HEK293 (cell line): ENCODE measurements around the gene RNF10.
A peak's percentile ranks its signal among the peaks of the same experiment; 100 is the strongest.

ENCODE experiments used
- CTCF ChIA-PET: fragments of 350-600 bp; formaldehyde crosslinking; extraction: SDS; loops from one replicate; lab custom pipeline; 2021; ENCODE audit warnings: antibody characterized with exemption; lab: Yijun Ruan, JAX
- POLR2A ChIA-PET: fragments of 300-600 bp; formaldehyde crosslinking; extraction: SDS; loops from one replicate; lab custom pipeline; 2020; ENCODE audit warnings: antibody characterized with exemption, inconsistent platforms; lab: Yijun Ruan, JAX
- H3K27ac ChIP-seq: fragments of 200-500 bp; sonication (Bioruptor generic); 2 replicates; pipeline ENCODE4 v1.5.1; 2014; ENCODE audit warnings: low read depth, low read length, control low read depth, inconsistent platforms; ENCODE audit errors: extremely low read depth
- H3K36me3 ChIP-seq, 2 experiments: fragments of 200-500 bp in 1 of 2; sonication (Bioruptor generic) in 1 of 2; 1 replicate in 1 of 2; 2 replicates in 1 of 2; pipeline ENCODE4 v1.5.1; 2014 to 2017; ENCODE audit warnings: inconsistent platforms in 2 of 2, low read length in 2 of 2; ENCODE audit not compliant: control insufficient read depth in 2 of 2, insufficient read depth in 1 of 2
- H3K4me1 ChIP-seq: fragments of 200-500 bp; sonication (Bioruptor generic); 2 replicates; pipeline ENCODE4 v1.5.1; 2014; ENCODE audit warnings: mild to moderate bottlenecking, low read length, inconsistent platforms; ENCODE audit not compliant: control insufficient read depth, insufficient read depth
- H3K4me3 ChIP-seq: 2 replicates; pipeline ENCODE4 v1.5.1; 2011; ENCODE audit warnings: low read depth, mild to moderate bottlenecking, control low read depth, low read length, moderate library complexity
- H3K9me3 ChIP-seq: fragments of 200-500 bp; sonication (Bioruptor generic); 2 replicates; pipeline ENCODE4 v1.5.1; 2014; ENCODE audit warnings: low read depth, low read length, inconsistent platforms; ENCODE audit not compliant: control insufficient read depth, insufficient read depth
- HOXC10 ChIP-seq: sonication (generic); formaldehyde crosslinking; IDR thresholded peaks from 2 replicates; pipeline ENCODE4 v1.8.1; 2023; ENCODE audit warnings: mild to moderate bottlenecking, missing genetic modification reagents
- KLF7 ChIP-seq: fragments of 450-650 bp; formaldehyde crosslinking; IDR thresholded peaks from 2 replicates; pipeline ENCODE4 v1.5.1; 2016; ENCODE audit warnings: missing biosample characterization, missing genetic modification characterization, borderline replicate concordance
- KLF8 ChIP-seq: fragments of 450-650 bp; formaldehyde crosslinking; IDR thresholded peaks from 2 replicates; pipeline ENCODE4 v1.5.1; 2016; ENCODE audit warnings: missing biosample characterization, missing genetic modification characterization
- YY1 ChIP-seq: fragments of 450-650 bp; formaldehyde crosslinking; IDR thresholded peaks from 2 replicates; pipeline ENCODE4 v1.5.1; 2018; ENCODE audit warnings: missing biosample characterization, missing genetic modification characterization
- ZBTB8A ChIP-seq: fragments of 450-650 bp; formaldehyde crosslinking; IDR thresholded peaks from 2 replicates; pipeline ENCODE4 v1.5.1; 2016; ENCODE audit warnings: missing biosample characterization, missing genetic modification characterization
- ZFP69B ChIP-seq: fragments of 450-650 bp; formaldehyde crosslinking; IDR thresholded peaks from 2 replicates; pipeline ENCODE4 v1.5.1; 2016; ENCODE audit warnings: missing biosample characterization, missing genetic modification characterization
- ZNF146 ChIP-seq: fragments of 450-650 bp; formaldehyde crosslinking; IDR thresholded peaks from 2 replicates; pipeline ENCODE4 v1.5.1; 2016; ENCODE audit warnings: missing biosample characterization, missing genetic modification characterization
- ZNF16 ChIP-seq: fragments of 450-650 bp; formaldehyde crosslinking; IDR thresholded peaks from 2 replicates; pipeline ENCODE4 v1.5.1; 2016; ENCODE audit warnings: low read depth, missing biosample characterization, missing genetic modification characterization
- ZNF169 ChIP-seq: fragments of 450-650 bp; formaldehyde crosslinking; IDR thresholded peaks from 2 replicates; pipeline ENCODE4 v1.5.1; 2016; ENCODE audit warnings: missing biosample characterization, missing genetic modification characterization
- ZNF223 ChIP-seq: fragments of 450-650 bp; formaldehyde crosslinking; IDR thresholded peaks from 2 replicates; pipeline ENCODE4 v1.5.1; 2016; ENCODE audit warnings: missing biosample characterization, missing genetic modification characterization
- ZNF366 ChIP-seq: fragments of 450-650 bp; formaldehyde crosslinking; conservative IDR thresholded peaks from 2 replicates; pipeline ENCODE4 v1.5.1; 2016; ENCODE audit warnings: missing biosample characterization, missing genetic modification characterization
- ZNF610 ChIP-seq: fragments of 450-650 bp; formaldehyde crosslinking; IDR thresholded peaks from 2 replicates; pipeline ENCODE4 v1.5.1; 2016; ENCODE audit warnings: missing biosample characterization, missing genetic modification characterization, borderline replicate concordance
- ZSCAN23 ChIP-seq: fragments of 450-650 bp; formaldehyde crosslinking; IDR thresholded peaks from 2 replicates; pipeline ENCODE4 v1.5.1; 2016; ENCODE audit warnings: missing biosample characterization, missing genetic modification characterization
- ZXDB ChIP-seq: fragments of 450-650 bp; formaldehyde crosslinking; IDR thresholded peaks from 2 replicates; pipeline ENCODE4 v1.5.1; 2016; ENCODE audit warnings: missing biosample characterization, missing genetic modification characterization
- TF ChIP-seq, protein P1 (sequence below): fragments of 450-650 bp; formaldehyde crosslinking; IDR thresholded peaks from 2 replicates; pipeline ENCODE4 v1.5.1; 2016; ENCODE audit warnings: missing biosample characterization, missing genetic modification characterization
- TF ChIP-seq, protein P2 (sequence below): fragments of 450-650 bp; formaldehyde crosslinking; IDR thresholded peaks from 2 replicates; pipeline ENCODE4 v1.5.1; 2017; ENCODE audit warnings: missing biosample characterization, missing genetic modification characterization
- TF ChIP-seq, protein P3 (sequence below): sonication (generic); formaldehyde crosslinking; IDR thresholded peaks from 2 replicates; pipeline ENCODE4 v1.8.1; 2022; ENCODE audit warnings: mild to moderate bottlenecking, moderate library complexity, missing genetic modification reagents
- TF ChIP-seq, protein P4 (sequence below): fragments of 450-650 bp; formaldehyde crosslinking; IDR thresholded peaks from 2 replicates; pipeline ENCODE4 v1.5.1; 2016; ENCODE audit warnings: missing biosample characterization, missing genetic modification characterization
- TF ChIP-seq, protein P5 (sequence below): fragments of 450-650 bp; formaldehyde crosslinking; IDR thresholded peaks from 2 replicates; pipeline ENCODE4 v1.5.1; 2017; ENCODE audit warnings: missing biosample characterization, missing genetic modification characterization
- TF ChIP-seq, protein P6 (sequence below): fragments of 450-650 bp; formaldehyde crosslinking; IDR thresholded peaks from 2 replicates; pipeline ENCODE4 v1.5.1; 2016; ENCODE audit warnings: missing biosample characterization, missing genetic modification characterization, borderline replicate concordance
- TF ChIP-seq, protein P7 (sequence below): fragments of 450-650 bp; formaldehyde crosslinking; IDR thresholded peaks from 2 replicates; pipeline ENCODE4; 2016; ENCODE audit warnings: missing biosample characterization, missing genetic modification characterization
- TF ChIP-seq, protein P8 (sequence below): fragments of 450-650 bp; formaldehyde crosslinking; IDR thresholded peaks from 2 replicates; pipeline ENCODE4 v1.5.1; 2017; ENCODE audit warnings: missing biosample characterization, missing genetic modification characterization

The RNF10 gene

DNA sequence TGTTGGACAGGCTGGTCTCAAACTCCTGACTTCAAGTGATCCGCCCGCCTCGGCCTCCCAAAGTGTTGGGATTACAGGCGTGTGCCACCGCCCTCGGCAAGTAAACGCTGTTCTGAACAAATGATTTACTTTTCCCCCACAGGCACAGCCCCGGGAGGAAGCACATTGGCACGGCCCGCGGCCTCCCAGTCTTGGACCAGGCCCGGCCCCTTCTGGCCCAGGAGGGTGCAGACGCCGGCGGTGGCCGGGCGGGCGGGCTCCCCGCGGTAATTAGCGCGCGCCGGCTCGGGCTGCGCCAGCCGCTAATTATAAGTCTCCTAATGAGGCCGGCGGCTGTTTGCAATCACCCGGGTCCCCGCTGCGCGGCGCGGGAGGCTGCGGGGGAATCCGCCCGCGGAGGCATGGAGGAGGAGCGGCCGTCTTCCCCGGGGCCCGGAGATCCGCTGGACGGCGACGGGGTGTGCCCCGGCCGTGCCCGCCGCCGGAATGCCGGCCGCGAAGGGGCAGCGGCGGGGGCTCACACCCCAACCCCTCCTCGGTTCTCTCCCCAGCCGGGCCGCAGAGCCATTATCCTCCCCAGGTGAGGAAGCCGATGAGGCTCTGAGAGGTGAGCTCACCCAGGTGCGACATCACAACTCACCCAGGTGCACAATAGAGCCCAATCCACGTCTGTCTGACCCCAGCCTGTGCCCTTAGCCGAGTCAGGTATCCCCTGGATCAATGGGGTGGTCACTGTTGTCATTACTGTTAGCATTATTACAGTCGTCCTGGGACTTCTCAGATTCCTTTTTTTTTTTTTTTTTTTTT lies 50.4 kb downstream of the RNF10 start (continued):
- no peak; the same call in 1 of the 2 replicates for TF ChIP-seq YY1 (tag by site-specific recombination)
- TF ChIP-seq, protein P1, sequence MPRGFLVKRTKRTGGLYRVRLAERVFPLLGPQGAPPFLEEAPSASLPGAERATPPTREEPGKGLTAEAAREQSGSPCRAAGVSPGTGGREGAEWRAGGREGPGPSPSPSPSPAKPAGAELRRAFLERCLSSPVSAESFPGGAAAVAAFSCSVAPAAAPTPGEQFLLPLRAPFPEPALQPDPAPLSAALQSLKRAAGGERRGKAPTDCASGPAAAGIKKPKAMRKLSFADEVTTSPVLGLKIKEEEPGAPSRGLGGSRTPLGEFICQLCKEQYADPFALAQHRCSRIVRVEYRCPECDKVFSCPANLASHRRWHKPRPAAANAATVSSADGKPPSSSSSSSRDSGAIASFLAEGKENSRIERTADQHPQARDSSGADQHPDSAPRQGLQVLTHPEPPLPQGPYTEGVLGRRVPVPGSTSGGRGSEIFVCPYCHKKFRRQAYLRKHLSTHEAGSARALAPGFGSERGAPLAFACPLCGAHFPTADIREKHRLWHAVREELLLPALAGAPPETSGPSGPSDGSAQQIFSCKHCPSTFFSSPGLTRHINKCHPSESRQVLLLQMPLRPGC (tag by site-specific recombination), result no peak
- no peak for TF ChIP-seq ZNF146 (tag by site-specific recombination)
- no peak for TF ChIP-seq ZNF169 (tag by site-specific recombination)
- no peak for TF ChIP-seq ZNF16 (tag by site-specific recombination)
- TF ChIP-seq, protein P2, sequence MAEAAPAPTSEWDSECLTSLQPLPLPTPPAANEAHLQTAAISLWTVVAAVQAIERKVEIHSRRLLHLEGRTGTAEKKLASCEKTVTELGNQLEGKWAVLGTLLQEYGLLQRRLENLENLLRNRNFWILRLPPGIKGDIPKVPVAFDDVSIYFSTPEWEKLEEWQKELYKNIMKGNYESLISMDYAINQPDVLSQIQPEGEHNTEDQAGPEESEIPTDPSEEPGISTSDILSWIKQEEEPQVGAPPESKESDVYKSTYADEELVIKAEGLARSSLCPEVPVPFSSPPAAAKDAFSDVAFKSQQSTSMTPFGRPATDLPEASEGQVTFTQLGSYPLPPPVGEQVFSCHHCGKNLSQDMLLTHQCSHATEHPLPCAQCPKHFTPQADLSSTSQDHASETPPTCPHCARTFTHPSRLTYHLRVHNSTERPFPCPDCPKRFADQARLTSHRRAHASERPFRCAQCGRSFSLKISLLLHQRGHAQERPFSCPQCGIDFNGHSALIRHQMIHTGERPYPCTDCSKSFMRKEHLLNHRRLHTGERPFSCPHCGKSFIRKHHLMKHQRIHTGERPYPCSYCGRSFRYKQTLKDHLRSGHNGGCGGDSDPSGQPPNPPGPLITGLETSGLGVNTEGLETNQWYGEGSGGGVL (tag by site-specific recombination), result 0 out of 2 replicates have a peak, but pooled peaks have one; percentile 37
- TF ChIP-seq, protein P3, sequence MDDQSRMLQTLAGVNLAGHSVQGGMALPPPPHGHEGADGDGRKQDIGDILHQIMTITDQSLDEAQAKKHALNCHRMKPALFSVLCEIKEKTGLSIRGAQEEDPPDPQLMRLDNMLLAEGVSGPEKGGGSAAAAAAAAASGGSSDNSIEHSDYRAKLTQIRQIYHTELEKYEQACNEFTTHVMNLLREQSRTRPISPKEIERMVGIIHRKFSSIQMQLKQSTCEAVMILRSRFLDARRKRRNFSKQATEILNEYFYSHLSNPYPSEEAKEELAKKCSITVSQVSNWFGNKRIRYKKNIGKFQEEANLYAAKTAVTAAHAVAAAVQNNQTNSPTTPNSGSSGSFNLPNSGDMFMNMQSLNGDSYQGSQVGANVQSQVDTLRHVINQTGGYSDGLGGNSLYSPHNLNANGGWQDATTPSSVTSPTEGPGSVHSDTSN (CRISPR knock-in tag), result no peak
- TF ChIP-seq ZNF223 (tag by site-specific recombination), result no peak
- TF ChIP-seq ZNF366, result no peak
- TF ChIP-seq ZFP69B (tag by site-specific recombination), result no peak
- no peak for TF ChIP-seq ZNF610 (tag by site-specific recombination)
- TF ChIP-seq ZSCAN23, result no peak
- no peak for TF ChIP-seq HOXC10 (CRISPR knock-in tag)

DNA sequence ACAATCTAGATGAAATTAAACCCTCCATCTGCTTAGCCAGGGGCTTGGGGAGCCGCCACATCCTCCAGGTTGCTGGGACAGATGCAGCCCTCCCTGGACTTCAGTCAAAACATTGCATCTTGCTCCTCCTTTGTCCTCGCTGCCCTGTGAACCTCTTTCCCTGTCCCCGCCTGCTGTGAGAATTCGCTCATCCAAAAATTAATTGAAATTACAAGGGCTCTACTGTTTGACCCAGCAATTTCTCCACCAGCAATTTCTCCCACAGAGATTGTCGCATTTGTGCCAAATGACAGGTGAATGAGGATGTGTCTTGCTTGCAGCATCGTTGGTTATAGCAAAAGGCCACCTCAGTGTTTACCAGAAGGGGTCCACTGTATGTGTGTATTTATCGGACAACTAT lies 52.0 kb downstream of the RNF10 start:
- ChIA-PET CTCF (interaction anchor here (1.2 kb wide), 1 partner anchor 61 kb away, joined by 4 read pairs; no protein-coding TSS in a partner anchor), POLR2A (no interaction called here)
- TF ChIP-seq, protein P4, sequence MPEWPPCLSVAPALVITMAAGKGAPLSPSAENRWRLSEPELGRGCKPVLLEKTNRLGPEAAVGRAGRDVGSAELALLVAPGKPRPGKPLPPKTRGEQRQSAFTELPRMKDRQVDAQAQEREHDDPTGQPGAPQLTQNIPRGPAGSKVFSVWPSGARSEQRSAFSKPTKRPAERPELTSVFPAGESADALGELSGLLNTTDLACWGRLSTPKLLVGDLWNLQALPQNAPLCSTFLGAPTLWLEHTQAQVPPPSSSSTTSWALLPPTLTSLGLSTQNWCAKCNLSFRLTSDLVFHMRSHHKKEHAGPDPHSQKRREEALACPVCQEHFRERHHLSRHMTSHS, result no peak
- no peak for TF ChIP-seq KLF8 (tag by site-specific recombination)
- TF ChIP-seq, protein P5, sequence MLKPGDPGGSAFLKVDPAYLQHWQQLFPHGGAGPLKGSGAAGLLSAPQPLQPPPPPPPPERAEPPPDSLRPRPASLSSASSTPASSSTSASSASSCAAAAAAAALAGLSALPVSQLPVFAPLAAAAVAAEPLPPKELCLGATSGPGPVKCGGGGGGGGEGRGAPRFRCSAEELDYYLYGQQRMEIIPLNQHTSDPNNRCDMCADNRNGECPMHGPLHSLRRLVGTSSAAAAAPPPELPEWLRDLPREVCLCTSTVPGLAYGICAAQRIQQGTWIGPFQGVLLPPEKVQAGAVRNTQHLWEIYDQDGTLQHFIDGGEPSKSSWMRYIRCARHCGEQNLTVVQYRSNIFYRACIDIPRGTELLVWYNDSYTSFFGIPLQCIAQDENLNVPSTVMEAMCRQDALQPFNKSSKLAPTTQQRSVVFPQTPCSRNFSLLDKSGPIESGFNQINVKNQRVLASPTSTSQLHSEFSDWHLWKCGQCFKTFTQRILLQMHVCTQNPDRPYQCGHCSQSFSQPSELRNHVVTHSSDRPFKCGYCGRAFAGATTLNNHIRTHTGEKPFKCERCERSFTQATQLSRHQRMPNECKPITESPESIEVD, result no peak
- TF ChIP-seq ZXDB, result no peak
- no peak for TF ChIP-seq ZBTB8A (tag by site-specific recombination)
- no peak for TF ChIP-seq KLF7 (tag by site-specific recombination)
- TF ChIP-seq, protein P6, sequence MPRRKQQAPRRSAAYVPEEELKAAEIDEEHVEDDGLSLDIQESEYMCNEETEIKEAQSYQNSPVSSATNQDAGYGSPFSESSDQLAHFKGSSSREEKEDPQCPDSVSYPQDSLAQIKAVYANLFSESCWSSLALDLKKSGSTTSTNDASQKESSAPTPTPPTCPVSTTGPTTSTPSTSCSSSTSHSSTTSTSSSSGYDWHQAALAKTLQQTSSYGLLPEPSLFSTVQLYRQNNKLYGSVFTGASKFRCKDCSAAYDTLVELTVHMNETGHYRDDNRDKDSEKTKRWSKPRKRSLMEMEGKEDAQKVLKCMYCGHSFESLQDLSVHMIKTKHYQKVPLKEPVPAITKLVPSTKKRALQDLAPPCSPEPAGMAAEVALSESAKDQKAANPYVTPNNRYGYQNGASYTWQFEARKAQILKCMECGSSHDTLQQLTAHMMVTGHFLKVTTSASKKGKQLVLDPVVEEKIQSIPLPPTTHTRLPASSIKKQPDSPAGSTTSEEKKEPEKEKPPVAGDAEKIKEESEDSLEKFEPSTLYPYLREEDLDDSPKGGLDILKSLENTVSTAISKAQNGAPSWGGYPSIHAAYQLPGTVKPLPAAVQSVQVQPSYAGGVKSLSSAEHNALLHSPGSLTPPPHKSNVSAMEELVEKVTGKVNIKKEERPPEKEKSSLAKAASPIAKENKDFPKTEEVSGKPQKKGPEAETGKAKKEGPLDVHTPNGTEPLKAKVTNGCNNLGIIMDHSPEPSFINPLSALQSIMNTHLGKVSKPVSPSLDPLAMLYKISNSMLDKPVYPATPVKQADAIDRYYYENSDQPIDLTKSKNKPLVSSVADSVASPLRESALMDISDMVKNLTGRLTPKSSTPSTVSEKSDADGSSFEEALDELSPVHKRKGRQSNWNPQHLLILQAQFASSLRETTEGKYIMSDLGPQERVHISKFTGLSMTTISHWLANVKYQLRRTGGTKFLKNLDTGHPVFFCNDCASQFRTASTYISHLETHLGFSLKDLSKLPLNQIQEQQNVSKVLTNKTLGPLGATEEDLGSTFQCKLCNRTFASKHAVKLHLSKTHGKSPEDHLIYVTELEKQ (tag by site-specific recombination), result no peak
- TF ChIP-seq, protein P7, sequence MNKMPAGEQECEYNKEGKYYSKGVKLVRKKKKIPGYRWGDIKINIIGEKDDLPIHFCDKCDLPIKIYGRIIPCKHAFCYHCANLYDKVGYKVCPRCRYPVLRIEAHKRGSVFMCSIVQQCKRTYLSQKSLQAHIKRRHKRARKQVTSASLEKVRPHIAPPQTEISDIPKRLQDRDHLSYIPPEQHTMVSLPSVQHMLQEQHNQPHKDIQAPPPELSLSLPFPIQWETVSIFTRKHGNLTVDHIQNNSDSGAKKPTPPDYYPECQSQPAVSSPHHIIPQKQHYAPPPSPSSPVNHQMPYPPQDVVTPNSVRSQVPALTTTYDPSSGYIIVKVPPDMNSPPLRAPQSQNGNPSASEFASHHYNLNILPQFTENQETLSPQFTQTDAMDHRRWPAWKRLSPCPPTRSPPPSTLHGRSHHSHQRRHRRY (tag by site-specific recombination), result no peak
- TF ChIP-seq, protein P8, sequence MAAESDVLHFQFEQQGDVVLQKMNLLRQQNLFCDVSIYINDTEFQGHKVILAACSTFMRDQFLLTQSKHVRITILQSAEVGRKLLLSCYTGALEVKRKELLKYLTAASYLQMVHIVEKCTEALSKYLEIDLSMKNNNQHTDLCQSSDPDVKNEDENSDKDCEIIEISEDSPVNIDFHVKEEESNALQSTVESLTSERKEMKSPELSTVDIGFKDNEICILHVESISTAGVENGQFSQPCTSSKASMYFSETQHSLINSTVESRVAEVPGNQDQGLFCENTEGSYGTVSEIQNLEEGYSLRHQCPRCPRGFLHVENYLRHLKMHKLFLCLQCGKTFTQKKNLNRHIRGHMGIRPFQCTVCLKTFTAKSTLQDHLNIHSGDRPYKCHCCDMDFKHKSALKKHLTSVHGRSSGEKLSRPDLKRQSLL, result no peak
- no peak overlapping the region for H3K4me3 ChIP-seq
- no peaks in the 10 kb centered on the region for H3K4me1 ChIP-seq
- no peaks in the 10 kb centered on the region for H3K36me3 ChIP-seq
- H3K27ac ChIP-seq, result no peak overlapping the region
- no peaks in the 10 kb centered on the region for H3K9me3 ChIP-seq
